Ovary (tissue), 3 donors: ENCODE measurements around the gene DIABLO.

Experiments used
- CTCF ChIP-seq, 3 donors: fragments of 450-650 bp in 2 of 3; fragments of 200-600 bp in 1 of 3; IDR thresholded peaks; one replicate each; pipeline versions ENCODE4 v1.5.1 to v1.8.0; 2016 to 2022; ENCODE audit warnings: antibody characterized with exemption in 3 of 3, mild to moderate bottlenecking in 1 of 3
- EP300 ChIP-seq: sonication (generic); formaldehyde crosslinking; IDR thresholded peaks from one replicate; pipeline ENCODE4 v1.6.1; 2017; ENCODE audit warnings: antibody characterized with exemption
- POLR2A ChIP-seq: fragments of 450-650 bp; IDR thresholded peaks from one replicate; pipeline ENCODE4 v1.6.1; 2017; ENCODE audit warnings: antibody characterized with exemption, mild to moderate bottlenecking, moderate library complexity
- donor health status: DM: no; HTN: no; CAD: no.

- TF ChIP-seq EP300 (no peak), POLR2A (no peak), CTCF (IDR thresholded peaks at IDR 0.05) (no peak)
Measured at GRCh38 chr12:122161682-122162081, 64.2 kb downstream of the DIABLO start.
